SK-N-SH treated with all-trans-retinoic acid at 6 μM for 48 hours (cell line): Measurements from ENCODE around the gene MICB.

Experiments
- TF ChIP-seq, protein P1 (sequence below): fragments of 250-450 bp; sonication (Bioruptor Pico); IDR thresholded peaks from 2 replicates; pipeline ENCODE4 v1.5.1; 2020; ENCODE audit warnings: low read depth, mild to moderate bottlenecking, moderate library complexity

Gene MICB

DNA sequence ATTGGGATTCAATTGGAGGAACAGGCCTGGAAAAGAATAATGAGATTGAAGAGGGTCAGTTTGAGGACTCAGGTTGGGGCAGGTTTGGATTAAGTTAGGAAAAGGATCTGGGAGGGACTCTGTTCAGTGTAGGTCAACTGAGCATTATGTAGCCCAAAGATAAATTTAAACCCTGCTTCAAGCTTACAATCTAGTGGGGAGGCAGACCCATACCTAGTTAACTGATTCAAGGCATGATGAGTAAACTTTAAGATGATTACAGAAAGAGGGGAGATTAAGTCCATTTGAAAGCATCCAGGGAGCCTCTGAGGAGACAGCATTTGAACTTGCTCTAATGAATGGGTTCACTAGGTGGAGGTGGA, 62.7 kb downstream of the MICB start (continued):
- TF ChIP-seq, protein P1, sequence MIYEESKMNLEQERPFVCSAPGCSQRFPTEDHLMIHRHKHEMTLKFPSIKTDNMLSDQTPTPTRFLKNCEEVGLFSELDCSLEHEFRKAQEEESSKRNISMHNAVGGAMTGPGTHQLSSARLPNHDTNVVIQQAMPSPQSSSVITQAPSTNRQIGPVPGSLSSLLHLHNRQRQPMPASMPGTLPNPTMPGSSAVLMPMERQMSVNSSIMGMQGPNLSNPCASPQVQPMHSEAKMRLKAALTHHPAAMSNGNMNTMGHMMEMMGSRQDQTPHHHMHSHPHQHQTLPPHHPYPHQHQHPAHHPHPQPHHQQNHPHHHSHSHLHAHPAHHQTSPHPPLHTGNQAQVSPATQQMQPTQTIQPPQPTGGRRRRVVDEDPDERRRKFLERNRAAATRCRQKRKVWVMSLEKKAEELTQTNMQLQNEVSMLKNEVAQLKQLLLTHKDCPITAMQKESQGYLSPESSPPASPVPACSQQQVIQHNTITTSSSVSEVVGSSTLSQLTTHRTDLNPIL (CRISPR knock-in tag) = no peak
- TF ChIP-seq, all 23 proteins: peak for 0
